ENCODE data around the gene ARRDC3.
A peak's percentile ranks its signal among the peaks of the same experiment; 100 is the strongest.
"Not testable (repeated sequence)": the region's sequence is repeated elsewhere in the genome, so short reads cannot be mapped to it uniquely, and the experiment has no call there.

The ARRDC3 gene

DNA sequence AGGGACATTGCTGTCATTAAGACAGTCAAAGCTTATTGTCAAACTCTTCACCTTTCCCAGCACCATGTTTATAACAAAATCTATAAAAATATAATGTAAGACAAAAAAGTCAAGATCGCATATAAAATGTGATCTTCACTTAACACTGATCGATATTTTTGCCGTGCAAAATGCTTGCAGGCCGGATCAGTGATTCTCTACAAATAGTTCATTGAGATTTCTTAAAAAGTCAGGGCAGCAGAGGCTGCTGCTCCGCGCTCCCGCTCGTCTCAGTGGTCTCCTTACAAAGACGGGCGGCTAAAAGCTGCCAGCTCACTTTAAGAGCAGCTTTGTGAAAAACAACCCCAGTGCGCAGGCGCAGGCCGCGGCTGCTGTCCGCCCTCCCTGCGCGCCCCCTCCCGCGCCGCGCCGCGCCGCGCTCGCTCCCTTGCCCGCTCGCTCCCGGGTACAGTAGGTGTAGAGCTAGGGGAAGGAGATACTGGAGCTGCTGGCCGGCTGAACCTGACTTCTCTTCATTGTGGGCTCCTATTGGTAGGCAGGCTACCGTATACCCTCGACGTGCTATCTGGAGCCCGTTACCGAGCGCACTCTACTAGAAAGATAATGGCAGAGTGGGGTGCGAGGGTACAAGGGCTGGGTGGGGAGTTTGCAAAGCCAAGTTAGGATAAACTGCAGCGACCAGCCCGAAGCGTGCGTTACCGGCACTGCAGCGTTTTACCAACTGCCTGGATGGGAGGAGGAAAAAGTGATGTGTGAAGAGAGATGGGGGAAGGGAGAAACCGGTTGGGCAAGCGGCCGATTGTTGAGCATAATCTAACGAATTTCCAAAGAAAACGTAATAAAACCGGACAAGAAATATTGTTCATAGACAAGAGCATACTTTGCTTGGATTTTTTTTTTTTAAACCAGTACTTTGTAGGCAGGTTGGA, at the start of gene ARRDC3:
TSS of gene ARRDC3 (minus strand) at position 291 of the 929 bp plus-strand sequence. CDS start at position 66, 225 bp downstream.
- no peak for FAIRE-seq

DNA sequence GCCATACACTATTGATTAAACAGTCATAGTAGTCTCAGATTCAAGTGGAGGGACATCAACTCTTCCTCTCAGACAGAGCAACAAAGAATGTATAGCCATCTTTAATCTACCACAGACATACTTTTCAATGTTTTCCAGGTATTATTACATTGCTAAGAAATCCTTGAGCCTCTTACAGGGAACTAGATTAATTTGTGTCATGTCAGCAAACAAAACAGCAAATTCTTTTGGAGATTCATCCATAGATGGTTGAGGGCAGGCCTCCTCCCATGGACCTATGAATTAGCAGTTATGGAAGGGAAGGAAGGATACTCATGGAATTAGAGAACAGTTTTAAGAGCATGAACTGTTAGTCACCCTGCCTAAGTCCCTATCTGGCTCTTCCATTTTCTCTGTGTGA, 47.8 kb upstream of the ARRDC3 start:
- FAIRE-seq: no peak

- FAIRE-seq: no peak
Observed at GRCh38 chr5:91424638-91425436, 41.7 kb upstream of the ARRDC3 start.

GRCh38 chr5:91423871-91424270, 40.8 kb upstream of the ARRDC3 start:
- no peak for FAIRE-seq

DNA sequence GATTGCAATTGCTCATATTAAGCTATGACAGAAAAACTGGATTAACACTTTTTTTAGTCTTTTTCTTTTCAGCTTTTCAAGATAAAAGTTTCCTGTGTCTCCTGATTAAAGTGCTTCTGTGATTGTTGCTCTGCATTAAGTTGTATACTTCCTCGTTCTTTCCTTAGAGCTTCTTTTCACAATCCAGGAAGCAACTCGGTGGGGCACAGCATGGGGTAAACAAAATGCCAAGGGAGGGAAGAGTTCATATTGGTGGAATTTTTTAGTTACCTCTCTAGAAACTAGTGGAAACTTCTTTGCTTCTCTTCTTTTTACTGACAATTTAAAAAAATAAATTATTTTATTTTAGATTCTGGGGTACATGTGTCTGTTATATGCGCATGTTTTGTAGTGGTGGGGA, 37.8 kb upstream of the ARRDC3 start:
- no peak for FAIRE-seq

DNA sequence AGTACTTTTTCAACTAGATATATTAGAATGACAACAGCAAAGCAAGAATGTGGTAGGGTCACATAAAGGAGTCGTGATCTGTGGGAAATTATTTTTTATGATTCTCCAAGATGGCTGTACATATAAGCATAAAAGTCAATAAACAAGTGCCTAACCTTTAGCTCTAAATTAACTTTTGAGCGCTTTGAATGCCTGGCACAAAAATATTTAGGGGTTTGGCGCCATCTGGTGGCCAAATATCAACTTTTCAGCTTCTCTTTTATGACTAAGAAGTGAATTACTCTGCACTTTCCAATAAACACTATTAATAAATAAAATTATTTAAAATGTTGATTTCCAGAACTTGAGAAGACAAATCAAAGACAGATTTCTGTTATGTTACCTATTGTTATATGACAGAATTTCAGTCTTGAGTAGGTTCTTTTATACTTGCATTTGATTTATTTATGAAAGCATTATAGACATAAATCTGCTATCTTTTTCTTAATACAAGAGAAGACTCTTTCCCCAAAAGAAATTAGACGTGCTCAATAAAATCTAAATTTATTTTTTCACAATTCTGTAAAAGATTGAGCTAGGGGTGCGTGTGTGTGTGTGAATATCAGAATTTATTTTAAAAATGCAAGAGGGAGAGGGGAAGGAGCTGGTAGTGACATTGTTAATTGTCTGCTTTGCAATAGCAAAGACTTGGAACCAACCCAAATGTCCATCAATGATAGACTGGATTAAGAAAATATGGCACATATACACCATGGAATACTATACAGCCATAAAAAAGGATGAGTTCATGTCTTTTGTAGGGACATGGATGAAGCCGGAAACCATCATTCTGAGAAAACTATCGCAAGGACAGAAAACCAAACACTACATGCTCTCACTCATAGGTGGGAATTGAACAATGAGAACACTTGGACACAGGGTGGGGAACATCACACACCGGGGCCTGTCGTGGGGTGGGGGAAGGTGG, 36.7 kb upstream of the ARRDC3 start:
- peak; percentile 87 for FAIRE-seq

GRCh38 chr5:91419136-91419535, 36.0 kb upstream of the ARRDC3 start:
- no peak for FAIRE-seq

GRCh38 chr5:91418158-91418557, 35.0 kb upstream of the ARRDC3 start:
- no peak for FAIRE-seq

DNA sequence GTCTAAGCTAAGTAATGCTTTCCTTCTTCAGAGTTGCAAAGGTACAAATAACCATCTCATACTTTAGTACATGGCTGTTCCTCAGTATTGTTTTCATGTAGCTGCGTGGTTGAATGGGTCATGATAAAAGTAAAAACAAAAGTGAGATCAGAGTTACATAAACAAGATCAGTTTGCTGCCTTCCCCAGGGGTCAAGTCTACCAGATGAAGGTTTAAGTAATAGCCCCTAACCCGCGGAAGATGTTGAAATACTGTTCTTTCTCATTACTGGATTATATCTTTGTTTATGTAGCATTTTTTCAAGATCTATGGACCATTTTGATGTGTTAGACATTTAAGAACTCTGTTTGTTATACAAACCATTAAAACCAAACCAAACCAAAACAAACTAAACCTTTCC, 34.1 kb upstream of the ARRDC3 start:
- no peak for FAIRE-seq

DNA sequence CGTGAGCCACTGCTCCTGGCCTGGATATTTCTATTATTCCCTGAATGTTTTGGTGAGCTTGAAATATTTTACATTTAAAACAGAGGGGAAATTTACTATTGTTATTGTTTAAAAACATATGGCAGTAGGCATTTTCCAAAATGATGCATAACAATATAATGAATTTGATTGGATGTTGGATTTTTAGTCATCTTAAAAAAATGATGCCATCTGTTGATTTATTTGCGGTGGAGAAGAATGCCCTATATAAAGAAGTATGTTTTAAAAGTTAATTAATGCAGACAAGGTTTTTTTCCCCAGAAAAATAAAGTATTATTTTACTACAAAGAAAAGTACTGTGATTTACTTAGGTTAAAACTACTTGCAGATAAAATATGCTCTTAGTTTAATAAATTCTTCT, 33.4 kb upstream of the ARRDC3 start:
- no peak for FAIRE-seq

DNA sequence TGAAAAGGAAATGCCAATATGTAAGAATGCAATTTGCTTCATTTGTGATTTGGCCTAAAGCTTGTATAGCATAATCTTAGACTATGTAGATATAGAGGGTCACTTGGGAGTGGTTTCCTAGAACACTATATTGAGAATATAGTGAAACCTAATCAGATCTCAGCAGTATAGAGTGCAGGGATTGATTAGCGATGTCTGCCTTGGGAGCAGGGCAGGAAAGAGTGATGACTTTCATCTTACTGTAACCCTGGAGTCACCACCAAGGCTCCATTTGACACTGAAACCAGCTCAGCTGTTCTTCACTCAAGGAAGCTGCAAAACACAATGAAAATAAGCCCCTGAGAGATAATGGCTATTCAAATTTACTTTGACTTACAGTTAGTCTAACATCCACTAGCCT, 26.2 kb upstream of the ARRDC3 start:
- FAIRE-seq: no peak

GRCh38 chr5:91408710-91409109, 25.6 kb upstream of the ARRDC3 start:
- no peak for FAIRE-seq

- no peak for FAIRE-seq
Observed at GRCh38 chr5:91407204-91407603, 24.1 kb upstream of the ARRDC3 start.

GRCh38 chr5:91403438-91403837, 20.3 kb upstream of the ARRDC3 start:
- no peak for FAIRE-seq

- no peak for FAIRE-seq
Observed at GRCh38 chr5:91401175-91401574, 18.1 kb upstream of the ARRDC3 start.

DNA sequence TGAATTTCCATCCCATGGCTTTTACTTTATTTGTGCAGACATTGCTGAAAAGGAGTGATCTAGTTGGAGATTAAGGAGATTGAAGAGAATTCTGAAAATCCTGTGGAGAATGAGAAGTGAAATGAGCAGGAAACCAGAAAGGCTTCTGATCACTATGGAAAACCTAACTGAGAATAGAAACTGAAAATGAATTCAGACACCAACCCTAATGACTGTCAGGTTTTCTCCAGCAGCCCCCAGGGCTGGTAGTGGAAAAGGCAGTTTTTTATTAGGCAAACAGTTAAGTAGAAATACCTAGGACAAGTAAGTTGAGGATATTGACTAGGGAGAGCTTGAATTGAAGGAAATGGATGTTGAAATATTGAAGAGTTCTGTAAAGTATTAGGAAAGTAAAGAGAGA, 14.7 kb upstream of the ARRDC3 start:
- no peak for FAIRE-seq

DNA sequence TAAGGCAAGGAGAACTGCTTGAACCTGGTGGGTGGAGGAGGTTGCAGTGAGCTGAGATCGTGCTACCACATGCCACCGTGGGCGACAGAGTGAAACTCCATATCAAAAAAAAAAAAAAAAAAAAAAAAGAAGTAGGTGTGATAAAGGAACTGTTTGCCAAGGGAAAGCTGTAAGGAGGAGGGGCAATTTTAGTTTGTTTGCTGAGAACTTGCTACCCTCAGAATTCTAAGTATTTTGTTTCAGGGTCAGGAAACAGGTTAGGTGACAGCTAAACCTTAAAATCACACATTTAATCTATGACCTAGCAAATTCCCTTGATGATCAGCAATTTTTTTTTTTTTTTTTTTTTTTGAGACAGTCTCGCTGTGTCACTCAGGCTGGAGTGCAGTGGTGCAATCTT, 7.2 kb upstream of the ARRDC3 start:
- FAIRE-seq: no peak

GRCh38 chr5:91389555-91389954, 6.4 kb upstream of the ARRDC3 start:
- FAIRE-seq: not testable (repeated sequence)

DNA sequence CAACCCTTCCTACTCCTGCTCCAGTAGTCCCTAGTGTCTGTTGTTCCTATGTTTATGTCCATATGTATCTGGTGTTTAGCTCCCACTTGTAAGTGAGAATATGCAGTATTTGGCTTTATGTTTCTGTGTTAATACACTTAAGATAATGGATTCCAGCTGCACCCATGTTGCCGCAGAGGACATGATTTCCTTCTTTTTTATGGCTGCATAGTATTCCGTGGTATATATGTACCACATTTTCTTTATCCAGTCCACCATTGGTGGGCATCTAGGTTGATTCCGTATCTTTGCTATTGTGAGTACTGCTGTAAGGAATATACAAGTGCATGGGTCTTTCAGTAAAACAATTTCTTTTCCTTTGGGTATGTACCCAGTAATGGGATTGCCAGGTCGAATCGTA, 5.2 kb upstream of the ARRDC3 start:
- no peak for FAIRE-seq

DNA sequence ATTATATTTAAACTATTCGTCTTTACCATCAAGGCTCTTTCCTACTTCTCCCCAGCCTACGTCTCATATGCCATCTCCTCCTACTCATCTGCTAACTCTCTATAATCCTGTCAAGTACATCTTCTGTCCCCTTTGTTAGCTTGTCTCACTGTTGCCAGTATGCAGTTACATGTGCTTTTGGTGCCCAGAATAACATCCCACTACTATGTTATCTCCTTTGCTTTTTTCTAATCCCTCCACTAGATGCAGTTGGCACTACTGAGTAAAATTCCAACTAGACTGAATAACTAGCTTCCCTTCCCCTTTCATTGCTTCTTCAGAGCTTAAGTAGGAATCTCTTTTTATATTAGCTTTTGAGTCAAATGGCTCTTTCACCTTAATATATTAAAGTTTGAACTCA, 3.0 kb upstream of the ARRDC3 start:
- no peak for FAIRE-seq

DNA sequence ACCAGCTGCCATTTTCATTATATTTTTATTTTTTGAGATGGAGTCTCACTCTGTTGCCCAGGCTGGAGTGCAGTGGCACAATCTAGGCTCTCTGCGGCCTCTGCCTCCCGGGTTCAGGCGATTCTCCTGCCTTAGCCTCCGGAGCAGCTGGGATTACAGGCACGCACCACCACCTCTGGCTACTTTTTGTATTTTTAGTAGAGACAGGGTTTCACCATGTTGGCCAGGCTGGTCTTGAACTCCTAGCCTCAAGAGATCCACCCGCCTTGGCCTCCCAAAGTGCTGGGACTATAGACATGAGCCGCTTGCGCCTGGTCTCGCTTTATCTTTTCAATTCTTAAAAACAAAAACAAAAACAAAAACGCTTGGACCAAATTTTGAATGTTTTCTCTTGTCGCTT, 2.5 kb upstream of the ARRDC3 start:
- not testable (repeated sequence) for FAIRE-seq

DNA sequence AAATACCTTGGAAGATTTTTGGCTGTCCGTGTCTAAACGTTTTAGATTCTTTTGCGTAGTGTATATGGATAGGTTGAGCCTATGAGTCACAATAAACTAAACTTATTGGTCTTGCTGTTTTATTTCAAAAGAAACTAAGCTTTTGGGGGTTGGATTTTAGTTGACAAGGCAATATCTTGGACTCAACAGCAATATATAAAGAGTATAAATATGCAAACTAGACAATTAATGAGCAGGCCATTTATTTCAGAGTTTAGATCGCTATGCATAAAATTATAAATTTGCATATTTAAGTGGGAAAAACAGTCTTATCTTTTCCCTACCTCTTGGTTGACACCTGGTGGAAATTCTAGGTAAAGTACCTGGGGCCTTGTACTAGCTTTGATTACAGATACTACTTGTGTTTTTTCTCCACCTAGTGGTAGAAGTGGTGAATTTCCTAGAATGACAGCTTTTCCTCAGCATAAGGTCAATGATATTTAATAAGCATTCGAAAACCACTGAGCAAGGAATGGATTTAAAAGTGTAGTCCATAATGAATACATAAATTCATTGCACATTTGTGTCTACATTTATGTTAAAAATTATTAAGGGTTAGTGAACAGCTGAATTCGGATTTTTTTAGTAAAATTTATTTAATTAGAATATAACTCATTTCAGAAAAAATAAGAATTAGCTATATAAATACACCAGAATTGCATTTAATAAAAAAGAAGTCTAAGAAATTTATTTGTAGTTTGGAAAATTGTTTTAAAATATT, 1.7 kb upstream of the ARRDC3 start:
- FAIRE-seq: peak; percentile 94

All from colon (tissue), 2 donors.